HepG2 (cell line): Measurements from ENCODE around the gene ADSS2. TPM values are rescaled to one million over a fixed set of nuclear protein-coding genes. Genes with fewer than 3 reads are reported as not detected.

Experiments used
- ATAC-seq: fragments of 200-7000 bp; cut with Tn5 transposase; 3 replicates; pipeline ENCODE4 v1.9.1; 2020; ENCODE audit warnings: mild to moderate bottlenecking, moderate library complexity
- BruUV-seq: library from RNA; stranded (reverse); fragments of 400-500 nt; replicated peaks from 2 replicates; lab custom pipeline; 2021; lab: Mats Ljungman, UMichigan
- CTCF ChIA-PET: fragments of 300-600 bp; formaldehyde crosslinking; extraction: SDS; loops from one replicate; lab custom pipeline; 2021; ENCODE audit warnings: low total read pairs, inconsistent platforms, low intra/inter-chr PET ratio; lab: Yijun Ruan, JAX
- POLR2A ChIA-PET: fragments of 350-600 bp; sonication (Branson Sonifier 250); formaldehyde crosslinking; loops from one replicate; lab custom pipeline; 2020; ENCODE audit warnings: antibody characterized with exemption, inconsistent platforms; lab: Yijun Ruan, JAX
- DNase-seq: peaks from one replicate; pipeline ENCODE4 v3.0.0-alpha.2; 2015; ENCODE audit warnings: low spot score
- FAIRE-seq: peaks from 3 replicates; lab custom pipeline; 2011; peaks lifted over from hg19 to GRCh38; lab: Jason Lieb, UNC
- H2AFZ ChIP-seq: one replicate; pipeline ENCODE4 v1.6.1; 2011; ENCODE audit warnings: low read length, inconsistent platforms
- H3K27ac ChIP-seq: fragments of 300-600 bp; 3 replicates; pipeline ENCODE4 v1.8.0; 2011; ENCODE audit warnings: mixed run types, mild to moderate bottlenecking, mixed read lengths, low read length, inconsistent platforms; ENCODE audit not compliant: insufficient read depth; ENCODE audit errors: extremely low read length
- H3K27me3 ChIP-seq, 2 experiments: fragments of 200-600 bp in 1 of 2; 2 replicates in 1 of 2; 3 replicates in 1 of 2; pipeline versions ENCODE4 v1.6.0 to v1.8.0; 2011; ENCODE audit warnings: low read length in 2 of 2, mild to moderate bottlenecking in 2 of 2, moderate library complexity in 2 of 2, inconsistent platforms in 1 of 2; ENCODE audit not compliant: insufficient read depth in 2 of 2, control insufficient read depth in 1 of 2
- H3K36me3 ChIP-seq, 2 experiments: fragments of 200-600 bp in 1 of 2; replicated peaks in 1 of 2; 2 replicates in 1 of 2; 3 replicates in 1 of 2; pipeline versions ENCODE4 v1.5.1 to v1.8.0; 2011; ENCODE audit warnings: low read length in 2 of 2, inconsistent platforms in 1 of 2; ENCODE audit not compliant: insufficient read depth in 2 of 2, control insufficient read depth in 1 of 2
- H3K4me1 ChIP-seq: 2 replicates; pipeline ENCODE4 v1.5.1; 2012; ENCODE audit warnings: low read length, inconsistent platforms; ENCODE audit not compliant: insufficient read depth
- H3K4me2 ChIP-seq: 2 replicates; pipeline ENCODE4 v1.6.0; 2011; ENCODE audit warnings: low read depth, low read length, inconsistent platforms
- H3K4me3 ChIP-seq, 3 experiments: fragments of 200-600 bp in 1 of 3; sonication (generic), shearing (Covaris generic) in 1 of 3; replicated peaks in 1 of 3; 2 replicates each; pipeline ENCODE4 v1.5.1; 2011 to 2016; ENCODE audit warnings: low read length in 3 of 3, inconsistent platforms in 2 of 3, low read depth in 2 of 3, mild to moderate bottlenecking in 2 of 3, control low read depth in 1 of 3, mixed read lengths in 1 of 3; ENCODE audit not compliant: insufficient read depth in 1 of 3
- H3K79me2 ChIP-seq: one replicate; pipeline ENCODE4 v1.6.1; 2011; ENCODE audit warnings: low read length, inconsistent platforms; ENCODE audit not compliant: insufficient read depth
- H3K9ac ChIP-seq: 2 replicates; pipeline ENCODE4 v1.6.0; 2011; ENCODE audit warnings: mild to moderate bottlenecking, low read depth, low read length, inconsistent platforms; ENCODE audit not compliant: insufficient read depth
- H3K9me3 ChIP-seq: 2 replicates; pipeline ENCODE4 v1.5.1; 2012; ENCODE audit warnings: mild to moderate bottlenecking, low read length
- H4K20me1 ChIP-seq: 2 replicates; pipeline ENCODE4 v1.6.0; 2011; ENCODE audit warnings: inconsistent platforms, mild to moderate bottlenecking, low read length, moderate library complexity; ENCODE audit not compliant: insufficient read depth
- ATF3 ChIP-seq: sonication (generic); formaldehyde crosslinking; IDR thresholded peaks from 2 replicates; pipeline ENCODE4 v1.4.0; 2020; ENCODE audit warnings: missing genetic modification reagents
- CSRNP1 ChIP-seq: sonication (generic); formaldehyde crosslinking; IDR thresholded peaks from 2 replicates; pipeline ENCODE4 v1.8.1; 2023; ENCODE audit warnings: mild to moderate bottlenecking, missing genetic modification reagents
- HNRNPH1 ChIP-seq: fragments of 200-400 bp; formaldehyde crosslinking; optimal IDR thresholded peaks from 2 replicates; pipeline ENCODE3; 2017; ENCODE audit warnings: mild to moderate bottlenecking, low read depth, low read length
- KDM5B ChIP-seq: sonication (generic); formaldehyde crosslinking; IDR thresholded peaks from 2 replicates; pipeline ENCODE4 v1.4.0; 2020; ENCODE audit warnings: missing genetic modification reagents, mild to moderate bottlenecking, borderline replicate concordance
- MATR3 ChIP-seq: sonication (generic); formaldehyde crosslinking; IDR thresholded peaks from 2 replicates; pipeline ENCODE4 v1.4.0; 2020; ENCODE audit warnings: missing genetic modification reagents
- POLR2G ChIP-seq: fragments of 200-400 bp; formaldehyde crosslinking; IDR thresholded peaks from 2 replicates; pipeline ENCODE4 v1.6.1; 2018; ENCODE audit warnings: mild to moderate bottlenecking, low read depth, low read length, moderate library complexity
- SMC3 ChIP-seq: IDR thresholded peaks from 2 replicates; pipeline ENCODE4 v1.6.1; 2011; ENCODE audit warnings: low read length, improper control_type of control experiment
- SUZ12 ChIP-seq: fragments of 150-350 bp; IDR thresholded peaks from 2 replicates; pipeline ENCODE4 v1.6.1; 2014; ENCODE audit warnings: low read depth, low read length
- TFDP1 ChIP-seq: IDR thresholded peaks from 2 replicates; pipeline ENCODE4 v1.6.1; 2016; ENCODE audit warnings: missing compliant biosample characterization, missing genetic modification reagents, borderline replicate concordance
- ZBTB26 ChIP-seq: IDR thresholded peaks from 2 replicates; pipeline ENCODE4 v1.6.1; 2016; ENCODE audit warnings: missing compliant biosample characterization, missing genetic modification reagents, borderline replicate concordance
- ZBTB43 ChIP-seq: sonication (generic); formaldehyde crosslinking; conservative IDR thresholded peaks from 2 replicates; pipeline ENCODE4 v1.4.0; 2020; ENCODE audit warnings: missing genetic modification reagents
- ZBTB46 ChIP-seq: sonication (generic); formaldehyde crosslinking; IDR thresholded peaks from 2 replicates; pipeline ENCODE4 v1.4.0; 2020; ENCODE audit warnings: mild to moderate bottlenecking, missing genetic modification reagents, borderline replicate concordance
- ZMYM2 ChIP-seq: sonication (generic); formaldehyde crosslinking; IDR thresholded peaks from 2 replicates; pipeline ENCODE4 v1.8.0; 2022; ENCODE audit warnings: mild to moderate bottlenecking, missing genetic modification reagents
- ZNF138 ChIP-seq: sonication (generic); formaldehyde crosslinking; IDR thresholded peaks from 2 replicates; pipeline ENCODE4 v1.5.0; 2020; ENCODE audit warnings: mild to moderate bottlenecking, low read depth, missing genetic modification reagents
- ZNF160 ChIP-seq: sonication (generic); formaldehyde crosslinking; IDR thresholded peaks from 2 replicates; pipeline ENCODE4 v1.8.0; 2022; ENCODE audit warnings: mild to moderate bottlenecking, inconsistent platforms, missing genetic modification reagents
- ZNF510 ChIP-seq: sonication (generic); formaldehyde crosslinking; IDR thresholded peaks from 2 replicates; pipeline ENCODE4 v1.4.0; 2020; ENCODE audit warnings: low read depth, mild to moderate bottlenecking, missing genetic modification reagents
- ZNF546 ChIP-seq: sonication (generic); formaldehyde crosslinking; conservative IDR thresholded peaks from 2 replicates; pipeline ENCODE4 v1.8.1; 2023; ENCODE audit warnings: mild to moderate bottlenecking, missing genetic modification reagents
- WGBS: methylation state at CpG from one replicate; pipeline ENCODE4 v1.1.6; 2017; ENCODE audit warnings: low lambda C conversion rate; 5-methylcytosine and 5-hydroxymethylcytosine counted together
- in situ Hi-C: cut with HindIII; loops from 2 replicates; pipeline ENCODE4 v1.10.0; 2017; ENCODE audit warnings: low pct_unique_long_range_greater_than_20kb; ENCODE audit not compliant: extremely low pct_ligation_motif_present
- intact Hi-C: fragments of 100-400 bp; cut with micrococcal nuclease; formaldehyde crosslinking; loops from one replicate; pipeline ENCODE4 v1.10.0; 2022; ENCODE audit not compliant: unreplicated experiment
- polyA plus RNA-seq, 8 experiments: library from polyadenylated mRNA; depleted of rRNA in 3 of 8; stranded (reverse) in 7 of 8; unstranded in 1 of 8; fragments of >200 nt; fragmentation: Illumina TruSeq in 4 of 8; extraction: Trizol in 4 of 8; gene quantifications; 2 replicates each; pipeline versions ENCODE4 v1.2.1 to v1.2.3, GENCODE V29; 2011 to 2016; ENCODE audit warnings: low read depth in 4 of 8, missing spikeins in 1 of 8, mixed read lengths in 1 of 8; ENCODE audit not compliant: insufficient read depth in 1 of 8
- total RNA-seq, 5 experiments: library from RNA; depleted of rRNA; stranded (reverse); fragments of >200 nt; fragmentation: Illumina TruSeq; extraction: Trizol; gene quantifications; 2 replicates each; pipeline ENCODE4 v1.2.3, GENCODE V29; 2016; ENCODE audit warnings: low read depth in 1 of 5

Gene ADSS2
- total and polyA plus RNA-seq, 2 of the 13 experiments (the other 11 are each of a cell fraction or from before 2014, with no cell fraction given), result 15.1 to 43.4 TPM

- BruUV-seq, result no TSS peak
- intact Hi-C loops, result no loop called here
- in situ Hi-C loops, result no loop called here
- H3K27ac ChIP-seq, result no peak overlapping the region
- H3K4me1 ChIP-seq, result no peaks in the 10 kb centered on the region
- no peak overlapping the region for H2AFZ ChIP-seq
- CTCF ChIA-PET, result no interaction called here
- no peaks in the 10 kb centered on the region for H3K27me3 ChIP-seq
- peak overlapping the region; percentile 11; the same call in 1 of the 2 replicates for H3K4me2 ChIP-seq
- FAIRE-seq (no peak), DNase-seq (no peak), ATAC-seq (peak; percentile 60)
- POLR2A ChIA-PET, result no interaction called here
- WGBS, result 6% methylated on average over 1 of the region's 1 CpG
- no peaks in the 10 kb centered on the region for H3K9me3 ChIP-seq
- H3K9ac ChIP-seq, result no peak overlapping the region
- H4K20me1 ChIP-seq, result no peaks in the 10 kb centered on the region
- H3K4me3 ChIP-seq, result no peak overlapping the region
- H3K79me2 ChIP-seq, result no peaks in the 10 kb centered on the region
- no peaks in the 10 kb centered on the region for H3K36me3 ChIP-seq
- no peak for TF ChIP-seq SUZ12
- no peak for TF ChIP-seq CSRNP1
- TF ChIP-seq ZBTB46 (CRISPR knock-in tag), result no peak
- no peak for TF ChIP-seq ZNF138 (CRISPR knock-in tag)
- no peak for TF ChIP-seq KDM5B (CRISPR knock-in tag)
- TF ChIP-seq ZNF546 (CRISPR knock-in tag), result no peak
- no peak for TF ChIP-seq ZNF160 (CRISPR knock-in tag)
- no peak for TF ChIP-seq ZMYM2
- TF ChIP-seq ZBTB26, result no peak
- no peak for TF ChIP-seq ZNF510 (CRISPR knock-in tag)
- TF ChIP-seq POLR2G, result no peak
- no peak for TF ChIP-seq MATR3 (CRISPR knock-in tag)
- TF ChIP-seq ZBTB43 (CRISPR knock-in tag), result no peak
- no peak for TF ChIP-seq TFDP1 (CRISPR knock-in tag)
- TF ChIP-seq ATF3, result no peak
- no peak for TF ChIP-seq SMC3
- TF ChIP-seq HNRNPH1, result no peak
Observed at GRCh38 chr1:244496186-244496585, 44.5 kb upstream of the ADSS2 start.
